NCI-H1417 (cell line): ENCODE data around the gene RAPH1.

Experiments
- DNase-seq, 3 experiments: peaks; one replicate each; lab custom pipeline; 2025; lab: John Stamatoyannopoulos, UW

The RAPH1 gene

GRCh38 chr2:203535078-203535783, at the start of gene RAPH1:
RAPH1 (minus strand) TSS chr2:203535301; CDS start chr2:203495353, 39,948 bp downstream.
- DNase-seq = peak; percentile 57 to 91 (median 86)

GRCh38 chr2:203584784-203585183, 49.7 kb upstream of the RAPH1 start:
- DNase-seq = peak in 2 of 3 experiments; percentile 15 to 56

DNA sequence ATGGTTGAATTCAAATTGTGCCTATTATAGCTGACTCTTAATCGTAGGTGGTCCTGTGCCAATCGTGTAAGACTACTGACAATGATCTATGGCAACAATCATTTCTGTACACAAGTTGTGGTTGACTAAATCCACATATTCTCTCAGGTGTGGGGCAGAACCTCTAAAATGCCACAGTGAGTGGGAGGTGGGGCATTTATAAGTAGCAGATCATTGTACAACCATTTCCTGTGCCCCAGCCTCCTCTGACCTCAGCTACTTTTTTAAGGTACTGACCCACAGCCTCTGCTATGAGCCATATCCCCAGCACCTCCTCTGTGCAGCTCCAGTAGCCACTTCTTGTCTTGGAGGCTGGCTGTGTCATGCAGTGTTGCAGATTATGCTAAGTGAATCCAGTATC, 48.6 kb upstream of the RAPH1 start:
- DNase-seq = no peak

GRCh38 chr2:203583084-203583695, 48.1 kb upstream of the RAPH1 start:
- DNase-seq = no peak

- DNase-seq = no peak
Observed at GRCh38 chr2:203582468-203582867, 47.4 kb upstream of the RAPH1 start.

DNA sequence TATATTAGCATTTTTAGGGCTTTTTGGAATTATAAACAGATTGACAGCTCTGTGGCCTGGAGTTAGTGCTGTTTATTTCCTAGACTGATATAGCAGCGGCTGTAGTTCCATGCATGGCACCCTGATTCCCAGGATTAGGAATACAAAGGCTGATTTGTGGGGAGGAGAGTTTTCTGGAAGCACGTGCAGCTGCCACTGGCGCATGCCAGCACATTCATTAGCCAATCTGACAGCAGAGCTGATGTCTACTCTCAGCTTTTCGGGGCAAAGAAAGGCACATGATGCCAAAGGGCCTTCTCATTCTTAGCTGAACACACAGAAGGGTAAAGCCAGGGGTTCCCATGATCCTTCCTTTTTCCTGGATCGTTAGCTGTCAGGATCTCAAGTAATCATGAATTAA, 45.7 kb upstream of the RAPH1 start:
- no peak for DNase-seq

GRCh38 chr2:203579730-203580129, 44.6 kb upstream of the RAPH1 start:
- DNase-seq = no peak

DNA sequence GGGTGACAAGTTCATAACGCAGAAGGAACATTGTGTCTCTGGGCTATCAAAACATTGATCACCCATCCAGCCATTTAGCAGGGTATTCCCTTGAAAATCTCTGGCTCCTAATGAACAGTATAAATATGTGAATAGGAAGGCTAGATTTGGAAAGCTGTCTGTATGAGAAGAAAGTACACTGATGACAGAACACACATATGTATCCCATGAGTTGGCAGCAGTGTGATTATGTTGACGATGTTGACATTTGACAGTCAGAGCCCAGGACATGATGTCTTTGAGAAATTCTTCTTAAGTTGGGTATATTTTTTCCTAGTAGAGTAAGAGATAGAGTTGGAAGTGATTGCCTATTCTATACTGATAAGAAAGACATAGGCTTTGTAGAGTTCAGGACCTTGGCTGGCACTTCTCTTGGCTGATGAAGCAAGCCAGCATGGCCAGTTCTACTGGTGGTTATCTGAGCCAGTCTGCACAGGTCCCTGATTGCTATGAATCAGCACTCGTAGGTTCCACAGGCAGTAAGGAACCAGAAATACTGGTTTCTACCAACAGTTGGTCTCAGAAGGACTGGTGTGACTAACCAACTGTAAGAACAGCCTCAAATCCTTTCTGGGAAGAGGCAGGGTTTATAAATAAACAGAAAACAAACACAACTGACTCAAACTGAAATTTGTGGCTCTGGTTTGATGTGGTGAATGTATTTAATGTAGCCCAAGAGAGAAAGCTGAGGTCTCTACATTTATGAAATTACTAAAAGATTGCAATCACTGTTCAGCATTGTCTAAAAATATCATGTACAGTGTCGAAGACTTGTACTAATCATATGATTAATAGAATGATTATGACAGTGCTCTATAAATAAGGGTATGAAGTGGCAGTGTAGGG, 43.9 kb upstream of the RAPH1 start:
- DNase-seq = peak in 2 of 3 experiments; percentile 6 to 62

GRCh38 chr2:203574824-203575223, 39.7 kb upstream of the RAPH1 start:
- no peak for DNase-seq

- no peak for DNase-seq
Observed at GRCh38 chr2:203572316-203572715, 37.2 kb upstream of the RAPH1 start.

- peak in 1 of 3 experiments; percentile 23 for DNase-seq
Observed at GRCh38 chr2:203569677-203570316, 34.7 kb upstream of the RAPH1 start.

DNA sequence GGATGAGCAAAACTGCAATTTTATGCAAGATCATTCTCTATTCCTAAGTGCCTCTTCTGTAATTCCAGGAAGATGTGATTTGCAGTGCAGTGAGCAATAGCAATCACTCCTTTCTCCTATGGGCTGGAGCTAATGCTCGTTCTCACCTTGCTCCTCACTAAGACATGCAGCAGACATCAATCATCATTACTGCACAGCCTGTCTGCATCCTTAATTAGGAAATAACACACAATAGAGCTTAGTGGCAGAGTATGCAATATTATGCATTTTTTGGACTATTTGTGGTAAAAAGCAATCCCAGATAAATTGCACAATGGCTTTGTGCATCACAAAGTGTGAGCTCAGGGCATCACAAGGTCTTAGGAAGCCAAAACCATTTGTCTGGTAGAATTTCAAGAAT, 32.6 kb upstream of the RAPH1 start:
- DNase-seq = peak in 1 of 3 experiments; percentile 47

DNA sequence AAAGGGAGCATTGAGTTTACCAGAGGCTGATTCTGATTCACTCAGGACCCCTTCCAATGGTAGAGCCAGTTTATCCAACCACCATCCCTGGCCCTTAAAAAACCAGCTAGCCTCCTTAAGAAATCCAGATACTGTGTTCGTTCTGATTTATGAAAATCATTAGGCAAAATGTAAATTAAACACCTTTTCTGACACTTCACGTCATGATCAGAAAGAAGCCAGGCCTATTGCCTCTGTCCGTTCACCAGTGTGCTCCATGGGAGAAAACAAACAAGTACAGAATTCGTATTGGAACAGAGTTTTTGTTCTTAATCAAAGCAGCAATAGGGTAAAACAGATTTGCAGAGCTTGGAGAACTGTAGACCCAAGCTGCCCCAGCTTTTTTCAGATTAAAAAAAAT, 31.1 kb upstream of the RAPH1 start:
- DNase-seq = no peak

GRCh38 chr2:203565076-203565475, 30.0 kb upstream of the RAPH1 start:
- no peak for DNase-seq

GRCh38 chr2:203562268-203562667, 27.2 kb upstream of the RAPH1 start:
- no peak for DNase-seq

- DNase-seq = no peak
Observed at GRCh38 chr2:203559641-203560040, 24.5 kb upstream of the RAPH1 start.

DNA sequence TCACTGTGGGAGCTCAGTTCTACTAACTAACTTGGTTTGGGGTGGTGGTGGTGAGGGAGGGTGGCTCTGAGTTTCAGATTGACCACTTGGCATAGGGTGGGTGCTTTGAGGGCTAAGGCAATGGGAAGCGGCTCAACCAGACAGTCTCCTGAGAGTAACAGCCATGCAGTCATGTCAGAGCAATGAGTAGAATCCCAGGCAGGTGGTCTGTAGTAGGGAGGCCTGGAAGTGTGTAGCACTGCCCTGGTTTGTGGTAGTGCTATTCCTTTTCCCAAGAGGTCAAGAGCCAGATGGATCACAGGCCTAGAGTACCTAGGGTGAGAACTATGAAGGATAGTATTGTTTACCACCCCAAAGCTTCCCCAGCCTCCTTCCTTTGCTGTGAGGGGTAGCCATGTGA, 18.7 kb upstream of the RAPH1 start:
- no peak for DNase-seq

DNA sequence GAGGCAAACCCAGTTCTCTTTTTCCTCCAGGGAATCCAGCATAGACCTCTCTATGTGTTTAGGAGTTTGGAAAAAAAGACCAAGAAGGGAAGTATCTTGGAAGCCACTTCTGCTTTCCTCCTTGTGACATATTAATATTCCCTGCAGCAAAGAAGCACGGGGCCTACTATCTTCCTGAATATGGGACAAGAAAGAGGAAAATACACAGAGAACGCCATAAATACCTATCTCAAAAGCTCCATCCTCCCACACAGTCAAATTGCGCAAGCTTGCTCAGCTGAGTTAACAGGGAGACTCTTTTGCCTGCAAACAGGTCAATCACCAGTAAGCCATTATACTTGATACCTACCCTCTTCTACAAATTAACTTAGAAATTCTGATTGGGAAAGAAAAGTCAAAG, 16.7 kb upstream of the RAPH1 start:
- no peak for DNase-seq

DNA sequence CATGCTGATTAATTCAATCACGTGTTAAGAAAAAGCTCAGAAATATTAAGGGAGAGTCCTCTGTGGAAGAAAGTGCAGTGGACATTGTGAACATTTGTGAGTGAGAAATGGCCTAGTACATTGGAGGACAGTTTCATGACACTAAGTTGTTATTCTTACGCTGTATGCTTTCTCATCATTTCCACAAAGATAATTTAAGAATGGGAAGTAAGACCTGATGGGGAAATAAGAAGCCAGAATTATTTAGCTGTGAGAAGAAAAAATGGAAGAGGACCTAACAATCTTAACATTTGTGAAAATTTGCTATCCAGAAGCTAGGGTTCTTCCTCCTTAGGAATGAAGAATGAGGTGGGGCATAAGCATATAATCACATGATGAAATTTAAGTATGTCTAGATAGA, 15.2 kb upstream of the RAPH1 start:
- no peak for DNase-seq

DNA sequence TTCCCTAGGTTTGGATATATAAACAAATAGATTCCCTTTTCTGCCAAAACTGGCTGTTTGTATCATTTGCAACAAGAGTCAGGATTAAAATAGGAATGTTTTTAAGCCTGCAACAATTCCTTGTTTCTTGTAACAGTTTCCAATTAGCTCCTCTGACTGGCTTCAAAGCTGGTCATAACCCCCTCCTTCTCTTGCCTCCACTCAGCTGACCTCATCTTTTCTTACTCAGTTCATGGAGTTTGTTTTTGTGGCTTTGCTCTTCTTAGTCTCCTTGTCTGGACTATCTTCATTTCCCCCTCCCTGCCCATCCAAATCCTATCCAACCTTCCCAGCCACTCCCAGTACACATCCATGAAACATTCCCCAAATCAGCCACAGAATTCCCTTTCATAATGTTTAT, 14.3 kb upstream of the RAPH1 start:
- no peak for DNase-seq

GRCh38 chr2:203548887-203549286, 13.8 kb upstream of the RAPH1 start:
- no peak for DNase-seq

- no peak for DNase-seq
Observed at GRCh38 chr2:203547356-203547755, 12.3 kb upstream of the RAPH1 start.
